NB4 (cell line): Measurements from ENCODE around the gene RNF152.

ENCODE experiments used
- CTCF ChIP-seq: IDR thresholded peaks from one replicate; pipeline ENCODE4 v1.5.1; 2012; ENCODE audit warnings: low read depth, low read length
- MAX ChIP-seq: IDR thresholded peaks from 2 replicates; pipeline ENCODE4 v1.6.1; 2011; ENCODE audit warnings: low read depth, low read length
- POLR2A ChIP-seq: IDR thresholded peaks from 2 replicates; pipeline ENCODE4 v1.6.1; 2011; ENCODE audit warnings: mild to moderate bottlenecking; ENCODE audit not compliant: insufficient read length; ENCODE audit errors: extremely low read depth

DNA sequence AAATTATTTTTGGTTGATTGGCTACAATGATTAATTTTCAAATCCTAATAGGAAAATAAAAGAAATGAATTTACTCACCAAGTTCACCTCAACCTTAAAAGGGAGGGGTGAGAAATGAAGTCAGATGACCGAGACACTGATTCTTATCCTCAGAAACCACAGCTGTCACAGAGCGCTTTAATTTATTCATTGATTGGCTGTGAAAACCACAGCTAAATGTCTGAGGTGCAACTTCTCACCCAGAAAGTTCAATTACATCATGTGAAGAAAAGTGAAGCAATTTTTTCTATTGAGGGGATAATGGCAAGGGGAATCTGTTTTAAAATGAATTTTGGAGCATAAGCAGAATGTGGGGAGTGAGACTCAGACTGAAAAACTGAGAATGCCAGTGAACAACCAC is 128.4 kb downstream of the RNF152 start:
- TF ChIP-seq CTCF (no peak), POLR2A (no peak), MAX (no peak)
